ENCODE measurements around the gene BRD1.

GRCh38 chr22:49783036-49783746 lies 44.5 kb downstream of the BRD1 start:
- TF ChIP-seq CTCF (IDR thresholded peaks at IDR 0.05; ENCODE audit: poor library complexity, severe bottlenecking) (no peak), EZH2 (IDR thresholded peaks at IDR 0.05; ENCODE audit: borderline replicate concordance, insufficient read depth, low read length, poor library complexity, severe bottlenecking) (no peak), TAF1 (IDR thresholded peaks at IDR 0.05; ENCODE audit: low read depth) (no peak), REST (IDR thresholded peaks at IDR 0.05; ENCODE audit: borderline replicate concordance) (no peak), EP300 (conservative IDR thresholded peaks at IDR 0.05; ENCODE audit: poor library complexity, severe bottlenecking) (no peak), POLR2AphosphoS5 (IDR thresholded peaks at IDR 0.05) (no peak), SMC3 (conservative IDR thresholded peaks at IDR 0.05; ENCODE audit: poor library complexity) (no peak)

All from neural cell (in vitro differentiated cells).